Suppressor macrophage (primary cell): ENCODE results near the gene SNAI1.
"Not testable (repeated sequence)": the region's sequence is repeated elsewhere in the genome, so short reads cannot be mapped to it uniquely, and the experiment has no call there.

Experiments used
- DNase-seq, 4 experiments: peaks; one replicate each; pipeline ENCODE4 v3.0.0-alpha.2; 2020 to 2022

The SNAI1 gene

DNA sequence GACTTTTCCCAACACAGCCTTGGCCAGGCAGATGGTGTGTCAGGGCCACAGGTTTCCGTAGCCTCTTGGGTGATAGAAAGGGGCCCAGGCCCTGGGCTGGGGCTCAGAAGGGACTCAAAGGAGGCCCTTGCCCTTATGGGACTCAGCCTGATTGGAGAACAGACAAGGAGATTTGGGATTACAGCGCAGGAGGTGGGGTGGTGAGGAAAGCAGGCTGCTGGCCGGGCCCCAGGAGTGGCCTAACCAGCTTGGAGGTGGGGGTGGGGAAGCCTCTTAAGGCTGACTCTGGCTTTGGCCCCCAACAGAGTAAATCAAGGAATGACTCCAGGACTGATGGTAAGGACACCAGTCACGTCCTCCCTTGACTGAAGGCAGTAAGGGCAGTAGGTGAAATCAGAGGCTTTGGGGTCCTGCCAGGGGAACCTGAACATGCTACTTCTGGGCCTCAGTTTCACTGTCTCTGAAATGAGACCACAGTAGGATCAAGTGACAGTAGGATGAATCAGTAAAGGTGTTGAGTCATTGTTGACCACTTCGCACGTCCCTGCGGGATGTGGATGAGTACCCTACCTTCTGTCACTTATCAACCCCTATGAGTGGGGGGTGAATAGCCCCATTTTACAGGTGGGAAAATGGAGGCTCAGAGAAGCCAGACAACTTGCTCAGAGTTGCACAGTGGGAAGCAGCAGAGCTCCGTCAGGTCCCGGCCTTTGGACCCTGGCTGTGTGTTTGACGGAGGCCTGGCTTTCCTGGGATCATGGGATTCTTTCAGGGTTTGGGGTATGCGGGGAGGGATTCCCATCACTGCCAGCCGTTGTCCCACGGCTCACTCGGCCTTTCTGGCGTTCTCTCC, 4.5 kb downstream of the SNAI1 start:
- DNase-seq = no peak

DNA sequence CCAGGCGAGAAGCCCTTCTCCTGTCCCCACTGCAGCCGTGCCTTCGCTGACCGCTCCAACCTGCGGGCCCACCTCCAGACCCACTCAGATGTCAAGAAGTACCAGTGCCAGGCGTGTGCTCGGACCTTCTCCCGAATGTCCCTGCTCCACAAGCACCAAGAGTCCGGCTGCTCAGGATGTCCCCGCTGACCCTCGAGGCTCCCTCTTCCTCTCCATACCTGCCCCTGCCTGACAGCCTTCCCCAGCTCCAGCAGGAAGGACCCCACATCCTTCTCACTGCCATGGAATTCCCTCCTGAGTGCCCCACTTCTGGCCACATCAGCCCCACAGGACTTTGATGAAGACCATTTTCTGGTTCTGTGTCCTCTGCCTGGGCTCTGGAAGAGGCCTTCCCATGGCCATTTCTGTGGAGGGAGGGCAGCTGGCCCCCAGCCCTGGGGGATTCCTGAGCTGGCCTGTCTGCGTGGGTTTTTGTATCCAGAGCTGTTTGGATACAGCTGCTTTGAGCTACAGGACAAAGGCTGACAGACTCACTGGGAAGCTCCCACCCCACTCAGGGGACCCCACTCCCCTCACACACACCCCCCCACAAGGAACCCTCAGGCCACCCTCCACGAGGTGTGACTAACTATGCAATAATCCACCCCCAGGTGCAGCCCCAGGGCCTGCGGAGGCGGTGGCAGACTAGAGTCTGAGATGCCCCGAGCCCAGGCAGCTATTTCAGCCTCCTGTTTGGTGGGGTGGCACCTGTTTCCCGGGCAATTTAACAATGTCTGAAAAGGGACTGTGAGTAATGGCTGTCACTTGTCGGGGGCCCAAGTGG, 5.3 kb downstream of the SNAI1 start:
- no peak for DNase-seq

DNA sequence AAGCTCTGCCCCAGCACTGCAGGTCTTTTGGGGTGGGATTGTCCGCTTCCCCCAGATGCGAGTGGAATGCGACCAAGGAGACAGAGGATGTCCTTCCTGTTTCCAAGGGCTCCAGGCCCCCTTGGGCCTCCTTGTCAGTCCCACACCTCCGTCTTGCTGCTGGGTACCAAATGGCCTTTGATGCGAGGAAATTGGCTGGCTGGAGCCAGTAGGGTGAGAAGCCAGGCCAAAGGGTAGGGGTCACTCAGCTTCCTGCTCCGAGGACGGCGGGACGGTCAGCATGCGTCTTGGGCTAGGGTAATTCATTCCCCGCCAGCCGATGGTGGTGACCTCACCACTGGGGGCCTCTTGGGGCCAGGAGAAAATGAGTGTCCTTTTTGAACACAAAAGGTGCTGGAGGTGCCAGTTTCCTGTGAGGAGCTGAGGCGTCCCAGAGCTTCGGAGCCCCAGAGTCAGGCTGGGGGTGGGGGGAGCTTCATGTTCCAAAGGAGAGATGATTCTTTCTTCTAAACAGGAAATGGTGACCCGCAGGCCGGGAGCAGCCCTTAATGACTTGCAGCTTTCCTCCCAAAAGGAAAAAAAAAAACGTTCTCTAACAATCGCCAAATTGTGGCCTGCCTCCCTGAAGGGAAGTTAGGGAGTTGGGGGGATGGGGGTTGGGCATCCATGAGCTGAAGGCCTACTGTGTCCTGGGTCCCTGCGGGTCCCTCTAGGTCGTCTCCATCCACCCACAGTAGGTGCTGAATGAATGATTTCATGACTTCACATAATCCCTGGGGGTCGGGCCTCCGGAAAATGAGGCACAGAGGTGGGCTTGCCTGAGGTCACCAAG, 6.7 kb downstream of the SNAI1 start:
- peak; percentile 40 to 61 (median 52) for DNase-seq

DNA sequence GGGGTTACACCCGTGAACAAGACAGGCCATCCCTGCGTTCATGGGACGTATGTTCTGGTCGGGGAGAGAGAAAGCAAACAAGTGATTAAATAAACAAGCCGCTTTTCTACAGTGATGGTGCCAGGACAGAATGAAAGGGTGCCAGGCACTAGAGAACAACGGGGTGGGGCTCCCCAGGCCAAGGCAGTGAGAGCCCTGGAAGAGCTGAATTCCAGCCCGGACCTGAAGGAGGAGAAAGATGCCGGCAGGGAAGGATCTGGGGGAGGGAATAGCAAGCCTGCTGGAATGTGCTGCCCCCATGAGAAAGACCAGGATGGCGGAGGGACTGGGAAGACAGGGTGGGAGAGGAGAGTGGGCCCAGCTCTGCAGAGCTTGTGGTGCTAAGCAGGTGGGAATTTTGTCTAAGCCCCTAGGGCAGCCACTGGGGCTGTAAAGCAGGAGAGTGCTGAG, 7.5 kb downstream of the SNAI1 start:
- no peak for DNase-seq

DNA sequence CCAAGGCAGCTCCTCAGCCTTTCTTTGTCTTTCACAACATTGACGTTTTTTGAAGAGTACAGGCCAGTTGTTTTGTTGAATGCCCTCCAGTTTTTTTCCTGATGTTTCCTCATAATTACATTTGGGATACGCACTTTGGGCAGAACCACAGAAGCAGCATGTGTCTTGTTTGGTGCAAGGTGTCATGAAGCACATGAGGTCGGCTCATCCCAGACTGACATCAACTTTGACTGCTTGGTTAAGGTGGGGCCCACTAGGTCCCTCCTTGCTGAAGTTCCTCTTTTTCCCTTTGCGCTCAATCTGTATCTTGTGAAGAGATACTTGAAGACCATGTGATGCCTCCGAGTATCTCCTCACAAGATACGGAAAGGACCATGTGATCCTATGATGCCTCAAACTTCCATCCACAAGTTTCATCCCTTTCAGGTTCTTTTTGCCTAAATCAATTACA, 10.5 kb downstream of the SNAI1 start:
- peak; percentile 69 to 89 (median 74) for DNase-seq

DNA sequence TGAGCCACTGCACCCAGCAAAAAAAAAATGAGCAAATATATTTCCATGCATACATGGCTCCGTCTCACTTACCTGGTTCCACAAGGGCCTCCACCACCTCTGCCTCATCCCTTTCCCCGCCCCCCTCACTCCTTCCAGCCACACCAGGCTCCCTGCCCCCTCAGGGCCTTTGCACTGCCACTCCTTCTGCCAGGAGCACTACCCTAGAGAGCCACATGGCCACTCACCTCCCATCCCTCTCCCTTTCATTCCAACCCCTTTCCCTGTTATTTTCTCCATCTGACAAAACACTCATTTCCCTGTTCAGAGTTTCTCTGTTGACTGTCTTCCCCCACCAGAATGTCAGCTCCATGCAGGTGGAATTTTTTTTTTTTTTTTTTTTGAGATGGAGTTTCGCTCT, 12.8 kb downstream of the SNAI1 start:
- DNase-seq = no peak

DNA sequence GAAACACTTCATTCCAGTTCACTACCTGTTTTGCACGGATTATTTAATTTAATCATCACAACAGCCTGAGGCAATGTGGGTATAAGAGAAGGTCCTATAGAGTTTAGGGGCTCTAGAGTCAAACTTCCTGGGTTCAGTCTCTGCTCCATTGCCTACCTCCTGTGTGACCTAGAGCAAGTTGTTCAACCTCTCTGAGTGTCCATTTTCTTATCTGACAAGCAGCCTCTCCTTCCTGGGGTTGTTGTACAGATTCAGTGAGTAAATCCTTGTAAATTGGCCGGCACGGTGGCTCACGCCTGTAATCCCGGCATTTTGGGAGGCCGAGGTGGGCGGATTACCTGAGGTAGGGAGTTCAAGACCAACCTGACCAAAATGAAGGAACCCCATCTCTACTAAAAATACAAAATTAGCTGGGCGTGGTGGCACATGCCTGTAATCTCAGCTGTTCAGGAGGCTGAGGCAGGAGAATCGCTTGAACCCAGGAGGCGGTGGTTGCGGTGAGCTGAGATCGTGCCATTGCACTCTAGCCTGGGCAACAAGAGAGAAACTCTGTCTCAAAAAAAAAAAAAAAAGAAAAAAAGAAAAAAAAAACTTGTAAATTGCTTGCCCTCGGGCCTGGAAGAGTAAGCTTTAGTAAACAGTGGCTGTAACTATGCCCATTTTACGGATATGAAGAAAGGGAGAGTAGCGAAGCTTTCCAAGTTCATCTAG, 15.9 kb downstream of the SNAI1 start:
- DNase-seq = not testable (repeated sequence)

DNA sequence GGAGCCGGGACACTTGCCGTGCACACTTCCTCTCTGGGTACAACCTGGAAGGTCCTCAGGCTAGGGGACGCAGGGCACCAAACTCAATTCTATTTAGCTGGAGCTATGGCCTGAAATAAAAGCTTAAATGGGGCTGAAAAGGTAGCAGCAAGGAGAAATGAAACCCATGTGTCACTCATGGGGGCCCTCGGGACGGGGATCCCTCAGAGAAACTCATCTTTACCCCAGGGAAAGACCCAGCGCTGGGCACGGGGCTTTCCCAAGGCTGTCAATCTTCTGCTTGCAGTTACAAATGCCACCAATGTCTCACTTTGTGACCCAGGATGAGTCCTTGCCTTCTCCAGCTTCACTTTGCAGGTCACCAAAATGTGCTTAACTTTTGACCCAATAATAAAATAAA, 16.5 kb downstream of the SNAI1 start:
- peak; percentile 22 to 54 (median 40) for DNase-seq

DNA sequence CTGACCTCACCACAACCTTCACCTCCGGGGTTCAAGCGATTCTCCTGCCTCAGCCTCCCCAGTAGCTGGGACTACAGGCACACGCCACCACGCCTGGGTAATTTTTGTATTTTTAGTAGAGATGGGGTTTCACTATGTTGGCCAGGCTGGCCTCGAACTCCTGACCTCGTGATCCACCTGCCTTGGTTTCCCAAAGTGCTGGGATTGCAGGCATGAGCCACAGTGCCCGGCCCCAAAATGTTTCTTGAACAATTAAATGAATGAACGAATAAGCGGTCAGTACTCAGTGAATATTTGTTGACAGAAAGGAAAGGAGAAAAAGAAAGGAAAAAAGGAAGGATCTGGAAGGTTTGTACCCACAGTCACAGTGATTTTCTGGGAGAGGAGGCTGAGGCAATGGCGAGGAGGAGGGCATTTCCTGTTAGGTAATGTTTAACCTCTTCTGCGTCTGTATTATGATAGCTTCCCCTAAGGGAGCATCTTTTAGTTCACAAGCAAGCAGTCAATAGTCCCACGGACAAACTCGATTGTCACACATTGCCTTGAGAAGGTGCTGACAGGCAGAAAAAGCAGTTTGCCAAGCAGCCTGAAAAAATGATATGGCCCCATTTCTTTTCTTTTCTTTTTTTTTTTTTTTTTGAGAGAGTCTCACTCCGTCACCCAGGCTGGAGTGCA, 17.9 kb downstream of the SNAI1 start:
- DNase-seq = peak; percentile 67 to 91 (median 71)

DNA sequence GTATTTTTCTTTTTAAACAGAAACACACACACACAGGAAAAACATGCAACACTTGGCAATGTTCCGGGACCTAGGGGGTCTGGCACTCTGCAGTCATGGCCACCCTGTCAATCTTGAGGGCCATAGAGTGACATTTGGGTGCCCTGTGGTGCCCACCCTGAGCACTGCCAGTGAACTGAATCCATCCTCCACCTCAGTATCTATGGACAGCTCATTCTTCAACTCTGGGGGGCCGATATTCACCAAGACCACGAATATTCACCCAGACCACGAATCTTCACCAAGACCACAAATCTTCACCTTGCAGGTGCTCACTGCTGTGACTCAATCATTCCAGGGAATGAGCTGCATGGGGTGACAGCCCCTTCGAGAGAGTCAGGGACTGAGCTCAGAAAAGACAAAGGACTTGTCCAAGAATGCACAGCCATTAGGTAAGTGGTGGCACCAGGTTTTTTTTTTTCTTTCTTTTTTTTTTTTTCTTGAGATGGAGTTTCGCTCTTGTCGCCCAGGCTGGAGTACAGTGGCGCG, 19.1 kb downstream of the SNAI1 start:
- DNase-seq = no peak

DNA sequence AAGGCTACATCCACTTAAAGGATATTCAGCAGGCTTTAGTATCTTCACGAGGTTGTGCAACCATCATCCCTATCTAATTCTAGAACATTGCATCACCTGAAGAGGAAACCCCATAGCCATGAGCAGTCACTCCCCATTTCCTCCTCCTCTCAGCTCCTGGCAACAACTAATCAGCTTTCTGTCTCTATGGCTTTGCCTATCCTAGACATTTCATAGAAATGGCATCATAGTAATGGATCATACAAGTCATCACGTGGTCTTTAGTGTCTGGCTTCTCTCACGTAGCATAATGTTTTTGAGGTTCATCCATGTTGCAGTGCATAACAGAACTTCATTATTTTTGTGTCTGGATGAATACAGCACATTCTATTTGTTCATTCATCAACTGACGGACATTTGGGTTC, 20.5 kb downstream of the SNAI1 start:
- peak; percentile 77 to 95 (median 82) for DNase-seq

DNA sequence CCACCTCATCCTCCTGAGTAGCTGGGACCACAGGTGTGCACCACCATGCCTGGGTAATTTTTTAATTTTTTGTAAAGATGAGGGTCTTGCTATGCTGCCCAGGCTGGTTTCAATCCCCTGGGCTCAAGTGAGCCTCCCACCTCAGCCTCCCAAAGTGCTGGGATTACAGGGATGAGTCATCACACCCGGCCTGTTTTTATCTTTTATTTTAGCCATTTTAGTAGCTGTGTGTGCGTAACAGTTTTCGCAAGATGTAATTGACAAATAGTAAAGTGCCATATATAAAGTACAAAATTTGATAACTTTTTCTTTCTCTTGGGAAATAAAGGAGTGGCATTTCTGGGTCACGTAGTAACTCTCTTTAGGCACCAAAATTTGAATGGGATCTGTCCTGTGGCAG, 21.4 kb downstream of the SNAI1 start:
- peak; percentile 24 to 74 (median 34) for DNase-seq

DNA sequence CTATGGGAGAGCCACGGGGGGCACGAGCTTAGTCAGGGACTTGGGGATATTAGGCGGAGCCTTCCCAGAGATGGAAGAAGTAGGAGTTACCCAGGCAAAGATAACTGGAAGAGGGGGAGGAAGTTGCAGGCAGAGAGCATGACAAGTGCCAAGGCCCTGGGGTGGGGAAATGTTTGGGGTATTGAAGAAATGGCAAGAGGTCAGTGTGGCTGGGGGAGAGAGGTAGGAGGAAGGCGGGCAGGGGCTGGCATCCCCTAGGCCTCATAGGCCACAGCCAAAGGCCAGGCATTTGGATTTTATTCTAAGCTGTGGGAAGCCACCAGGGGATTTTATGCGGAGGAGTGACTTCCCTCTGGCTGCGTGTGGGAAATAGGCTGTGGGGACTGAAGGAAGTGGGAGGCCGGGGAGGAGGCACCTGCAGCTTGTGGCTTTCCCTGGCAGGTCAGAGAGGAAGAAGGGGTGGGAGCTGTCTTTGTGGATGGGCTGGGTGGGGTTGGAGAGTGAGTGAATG, 22.7 kb downstream of the SNAI1 start:
- peak; percentile 61 to 81 (median 78) for DNase-seq

DNA sequence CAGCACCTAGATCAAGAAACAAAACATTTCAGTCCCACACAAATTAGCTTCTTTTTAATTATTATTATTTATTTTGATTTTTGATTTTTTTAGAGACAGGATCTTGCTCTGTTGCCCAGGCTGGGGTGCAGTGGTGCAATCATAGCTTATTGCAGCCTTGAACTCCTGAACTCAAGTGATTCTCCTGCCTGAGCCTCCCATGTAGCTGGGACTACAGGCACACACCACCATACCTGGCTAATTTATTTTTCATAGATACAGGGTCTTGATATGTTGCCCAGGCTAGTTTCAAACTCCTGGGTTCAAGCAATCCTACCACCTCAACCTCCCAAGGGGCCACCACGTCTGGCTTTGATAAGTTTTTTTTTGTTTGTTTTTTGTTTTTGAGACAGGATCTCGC, 24.6 kb downstream of the SNAI1 start:
- no peak for DNase-seq

DNA sequence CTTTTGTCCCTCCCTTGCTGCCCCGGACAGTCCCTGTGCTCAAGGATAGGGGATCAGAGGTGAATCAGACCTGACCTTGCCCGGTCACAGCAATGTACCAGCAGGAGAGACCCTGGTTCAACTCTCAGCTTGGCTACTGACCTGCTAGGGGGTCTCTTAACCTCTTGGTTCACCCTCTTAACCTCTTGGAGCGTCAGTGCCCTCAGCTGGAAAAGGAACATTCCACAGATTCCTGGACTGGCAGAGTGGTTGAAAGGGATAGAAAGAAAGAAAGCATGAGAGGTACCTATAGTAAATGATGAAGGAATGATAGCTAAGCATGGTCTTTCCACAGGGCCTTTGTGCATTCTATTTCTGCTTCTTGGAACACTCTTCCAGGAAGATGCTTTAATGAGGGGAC, 25.2 kb downstream of the SNAI1 start:
- DNase-seq = no peak

DNA sequence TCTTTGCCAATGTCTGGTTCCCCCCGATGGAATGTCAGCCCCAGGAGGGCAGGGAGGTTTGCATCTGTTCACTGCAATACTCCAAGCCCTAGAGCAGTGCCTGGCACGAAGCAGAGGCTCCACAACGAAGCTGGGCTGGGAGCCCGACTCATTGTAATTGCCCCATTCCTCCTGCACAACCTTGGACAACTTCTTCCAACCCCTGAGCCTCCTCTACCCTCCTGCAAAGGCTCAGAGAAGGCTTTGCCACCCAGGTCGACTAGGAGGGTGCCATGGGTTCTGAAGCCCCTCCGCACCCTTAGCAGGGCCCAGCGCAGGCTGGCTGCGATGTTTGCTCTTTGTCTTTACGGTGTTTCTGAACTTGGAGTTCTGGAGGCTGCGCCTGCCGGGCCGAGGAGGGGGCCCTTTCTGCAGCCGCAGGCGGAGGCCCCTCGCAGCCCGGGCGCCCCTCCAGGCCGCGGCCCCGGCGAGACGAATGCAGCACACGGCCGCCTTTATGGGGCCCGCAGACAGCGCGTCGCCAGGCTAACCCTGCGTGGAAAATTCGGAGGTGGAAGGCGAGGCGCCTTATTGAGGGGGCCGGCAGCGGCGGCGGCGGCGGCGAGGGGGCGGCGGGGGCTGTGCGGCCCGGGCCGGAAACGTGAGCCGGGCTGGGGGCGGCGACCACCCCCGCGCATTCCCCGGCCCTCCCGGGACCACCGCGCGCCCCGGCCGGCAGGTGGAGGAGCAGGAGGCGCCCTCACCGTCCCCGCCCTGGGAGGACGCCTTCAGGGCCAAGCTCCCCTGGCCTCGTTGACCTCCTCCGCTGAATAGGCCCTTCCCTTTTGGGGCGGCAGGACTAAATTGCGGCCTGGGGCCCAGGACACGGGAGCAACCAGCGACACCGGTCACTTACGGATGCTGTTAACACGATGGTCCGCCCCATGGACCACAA, 27.0 kb downstream of the SNAI1 start:
- no peak for DNase-seq

DNA sequence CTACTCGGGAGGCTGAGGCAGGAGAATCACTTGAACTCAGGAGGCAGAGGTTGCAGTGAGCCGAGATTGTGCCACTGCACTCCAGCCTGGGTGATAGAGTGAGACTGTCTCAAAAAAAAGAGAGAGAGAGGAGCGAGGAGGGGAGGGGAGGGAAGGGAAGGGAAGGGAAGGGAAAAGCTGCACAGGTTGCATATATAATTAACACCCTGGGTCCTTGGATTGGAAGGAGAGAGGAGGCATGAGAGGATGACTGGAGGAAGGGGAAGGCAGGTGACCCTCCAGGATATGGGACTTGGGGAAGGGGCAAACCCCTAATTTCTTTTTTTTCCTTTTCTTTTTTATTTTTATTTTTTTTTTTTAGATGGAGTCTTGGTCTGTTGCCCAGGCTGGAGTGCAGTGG, 28.8 kb downstream of the SNAI1 start:
- not testable (repeated sequence) for DNase-seq

DNA sequence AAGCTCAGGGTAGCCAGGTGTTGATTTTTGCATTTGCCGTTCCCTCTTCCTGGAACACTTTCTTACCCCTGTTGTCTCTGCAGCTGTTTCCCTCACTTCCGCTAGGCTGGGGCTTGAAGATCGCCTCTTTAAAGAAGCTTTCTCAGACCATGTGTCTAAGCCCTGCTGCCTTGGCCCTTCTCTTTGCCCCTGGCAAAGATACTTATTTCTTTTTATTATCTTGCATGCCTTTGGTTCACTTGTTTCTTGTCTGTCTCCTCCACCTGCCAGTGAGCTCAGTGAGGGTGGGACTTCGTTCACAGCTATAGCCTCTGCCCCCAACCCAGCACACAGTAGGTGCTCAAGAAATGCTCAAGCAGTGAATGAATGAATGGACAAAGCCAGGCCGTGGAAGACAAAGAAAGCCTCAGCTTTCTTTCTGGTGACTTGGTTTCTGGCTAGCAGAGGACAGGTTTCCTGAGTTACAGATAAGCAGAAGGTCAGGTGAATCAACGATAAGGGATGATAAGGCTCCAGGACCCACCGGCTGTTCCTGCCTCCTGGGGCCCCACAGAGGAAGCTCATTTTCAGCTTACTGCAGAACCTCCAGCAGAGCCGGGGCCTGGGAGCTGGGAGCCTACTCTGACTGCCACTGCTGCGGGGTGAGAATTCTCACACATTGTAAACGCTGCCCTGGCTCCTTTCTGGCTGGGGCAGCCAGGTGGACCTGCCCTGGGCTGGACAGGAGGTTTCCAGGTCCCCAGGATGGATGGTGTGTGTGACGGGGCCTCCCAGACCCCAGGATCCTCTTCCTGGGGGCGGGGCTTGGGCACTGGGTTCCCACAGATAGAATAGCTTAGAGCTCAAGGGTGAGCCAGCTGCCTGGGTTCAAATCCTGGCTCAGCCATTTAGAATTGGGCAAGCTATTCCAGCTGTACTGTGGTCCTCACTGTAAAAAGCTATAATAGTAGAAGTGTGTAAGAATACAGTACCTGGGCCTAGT, 29.8 kb downstream of the SNAI1 start:
- DNase-seq = peak in 3 of 4 experiments; percentile 28 to 45 (median 40)
